Chondrocyte (in vitro differentiated cells): ENCODE results near the gene STAT5A. TPM values are rescaled to one million over a fixed set of nuclear protein-coding genes. Genes with fewer than 3 reads are reported as not detected.

Source experiments
- DNase-seq: peaks from one replicate; pipeline ENCODE4 v3.0.0; 2021; ENCODE audit warnings: mixed read lengths, low spot score
- H3K27ac Mint-ChIP-seq: one replicate; pipeline ENCODE4 v1.8.0; 2021; ENCODE audit warnings: mild to moderate bottlenecking, moderate library complexity, mixed read lengths; ENCODE audit not compliant: unreplicated experiment
- H3K27me3 Mint-ChIP-seq: 2 replicates; pipeline ENCODE4 v1.8.0; 2021; ENCODE audit warnings: low read depth, mixed read lengths
- H3K36me3 Mint-ChIP-seq: 2 replicates; pipeline ENCODE4 v1.8.0; 2021; ENCODE audit warnings: low read depth, mixed read lengths
- H3K4me1 Mint-ChIP-seq: 2 replicates; pipeline ENCODE4 v1.8.0; 2021; ENCODE audit warnings: low read depth, mild to moderate bottlenecking, mixed read lengths
- H3K4me3 Mint-ChIP-seq: one replicate; pipeline ENCODE4 v1.8.0; 2021; ENCODE audit warnings: mild to moderate bottlenecking, moderate library complexity, mixed read lengths; ENCODE audit not compliant: unreplicated experiment
- H3K9me3 Mint-ChIP-seq: 2 replicates; pipeline ENCODE4 v1.8.0; 2021; ENCODE audit warnings: low read depth, mixed read lengths
- total RNA-seq: library from RNA; stranded (reverse); gene quantifications from 3 replicates; pipeline ENCODE4 v1.2.1, GENCODE V29; 2021
- TF ChIP-seq, protein P1 (sequence below): fragments of 200-600 bp; sonication (generic); IDR thresholded peaks from 2 replicates; pipeline ENCODE4 v1.5.0; 2021; ENCODE audit warnings: antibody characterized with exemption, mild to moderate bottlenecking, moderate library complexity

Gene STAT5A
- total RNA-seq, 1 donor from 2014 or later: 14.3 TPM

DNA sequence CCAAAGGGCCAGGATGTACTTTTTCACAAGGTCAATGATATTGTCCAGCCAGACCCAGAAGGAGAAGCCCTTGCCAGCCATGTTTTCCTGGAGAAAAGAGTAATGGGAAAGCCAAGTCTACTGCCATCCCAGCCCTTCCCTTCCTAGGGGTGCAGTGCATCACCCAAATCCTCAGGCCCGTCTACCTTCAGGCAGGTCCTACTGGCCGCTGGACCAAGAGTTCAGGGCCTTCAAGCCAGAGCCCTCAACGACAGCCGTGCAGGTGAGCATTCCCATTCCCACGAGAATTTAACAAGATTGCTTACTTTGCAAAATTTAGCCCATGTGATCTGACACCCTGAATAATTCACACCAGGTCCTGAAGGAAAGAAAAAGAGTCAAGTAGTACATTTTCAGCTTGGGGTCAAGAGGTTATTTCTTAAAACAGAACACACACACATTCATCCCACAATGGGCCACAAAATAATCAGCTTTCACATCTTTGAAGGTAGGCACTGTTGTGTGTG, 35.0 kb downstream of the STAT5A start:
- peaks cover 43% of the 10 kb centered on the region for H3K36me3 Mint-ChIP-seq
- no peaks in the 10 kb centered on the region for H3K27me3 Mint-ChIP-seq
- no peaks in the 10 kb centered on the region for H3K9me3 Mint-ChIP-seq
- TF ChIP-seq, protein P1, sequence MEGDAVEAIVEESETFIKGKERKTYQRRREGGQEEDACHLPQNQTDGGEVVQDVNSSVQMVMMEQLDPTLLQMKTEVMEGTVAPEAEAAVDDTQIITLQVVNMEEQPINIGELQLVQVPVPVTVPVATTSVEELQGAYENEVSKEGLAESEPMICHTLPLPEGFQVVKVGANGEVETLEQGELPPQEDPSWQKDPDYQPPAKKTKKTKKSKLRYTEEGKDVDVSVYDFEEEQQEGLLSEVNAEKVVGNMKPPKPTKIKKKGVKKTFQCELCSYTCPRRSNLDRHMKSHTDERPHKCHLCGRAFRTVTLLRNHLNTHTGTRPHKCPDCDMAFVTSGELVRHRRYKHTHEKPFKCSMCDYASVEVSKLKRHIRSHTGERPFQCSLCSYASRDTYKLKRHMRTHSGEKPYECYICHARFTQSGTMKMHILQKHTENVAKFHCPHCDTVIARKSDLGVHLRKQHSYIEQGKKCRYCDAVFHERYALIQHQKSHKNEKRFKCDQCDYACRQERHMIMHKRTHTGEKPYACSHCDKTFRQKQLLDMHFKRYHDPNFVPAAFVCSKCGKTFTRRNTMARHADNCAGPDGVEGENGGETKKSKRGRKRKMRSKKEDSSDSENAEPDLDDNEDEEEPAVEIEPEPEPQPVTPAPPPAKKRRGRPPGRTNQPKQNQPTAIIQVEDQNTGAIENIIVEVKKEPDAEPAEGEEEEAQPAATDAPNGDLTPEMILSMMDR: no peak
- H3K4me1 Mint-ChIP-seq: peaks cover 27% of the 10 kb centered on the region
- no peak for DNase-seq
- no peak overlapping the region for H3K4me3 Mint-ChIP-seq
- peak overlapping the region; percentile 70 for H3K27ac Mint-ChIP-seq

DNA sequence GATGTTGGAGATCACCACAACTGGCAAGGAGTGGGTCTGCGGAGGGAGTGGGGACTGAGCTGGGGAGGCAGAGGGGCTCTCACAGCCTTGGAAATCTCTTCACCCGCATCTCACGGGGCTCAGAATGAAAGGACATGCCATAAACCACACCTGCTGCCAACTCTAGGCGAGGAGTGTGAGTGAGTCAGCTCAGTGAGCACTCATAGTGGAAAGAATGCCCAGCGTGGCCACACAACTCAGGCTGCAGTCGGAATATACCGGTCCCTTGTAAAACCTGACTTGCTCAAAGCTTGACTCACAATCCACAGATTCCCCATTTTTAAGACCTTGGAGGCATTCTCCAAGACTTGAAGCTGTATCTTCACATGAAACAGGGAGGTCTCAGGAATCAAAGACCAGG, 36.7 kb downstream of the STAT5A start:
- Mint-ChIP-seq H3K4me1 (peaks cover 40% of the 10 kb centered on the region), H3K36me3 (peaks cover 43% of the 10 kb centered on the region), H3K27me3 (no peaks in the 10 kb centered on the region), H3K9me3 (no peaks in the 10 kb centered on the region), H3K4me3 (no peak overlapping the region), H3K27ac (peak overlapping the region; percentile 88)
- no peak for DNase-seq
- TF ChIP-seq, protein P1: no peak

DNA sequence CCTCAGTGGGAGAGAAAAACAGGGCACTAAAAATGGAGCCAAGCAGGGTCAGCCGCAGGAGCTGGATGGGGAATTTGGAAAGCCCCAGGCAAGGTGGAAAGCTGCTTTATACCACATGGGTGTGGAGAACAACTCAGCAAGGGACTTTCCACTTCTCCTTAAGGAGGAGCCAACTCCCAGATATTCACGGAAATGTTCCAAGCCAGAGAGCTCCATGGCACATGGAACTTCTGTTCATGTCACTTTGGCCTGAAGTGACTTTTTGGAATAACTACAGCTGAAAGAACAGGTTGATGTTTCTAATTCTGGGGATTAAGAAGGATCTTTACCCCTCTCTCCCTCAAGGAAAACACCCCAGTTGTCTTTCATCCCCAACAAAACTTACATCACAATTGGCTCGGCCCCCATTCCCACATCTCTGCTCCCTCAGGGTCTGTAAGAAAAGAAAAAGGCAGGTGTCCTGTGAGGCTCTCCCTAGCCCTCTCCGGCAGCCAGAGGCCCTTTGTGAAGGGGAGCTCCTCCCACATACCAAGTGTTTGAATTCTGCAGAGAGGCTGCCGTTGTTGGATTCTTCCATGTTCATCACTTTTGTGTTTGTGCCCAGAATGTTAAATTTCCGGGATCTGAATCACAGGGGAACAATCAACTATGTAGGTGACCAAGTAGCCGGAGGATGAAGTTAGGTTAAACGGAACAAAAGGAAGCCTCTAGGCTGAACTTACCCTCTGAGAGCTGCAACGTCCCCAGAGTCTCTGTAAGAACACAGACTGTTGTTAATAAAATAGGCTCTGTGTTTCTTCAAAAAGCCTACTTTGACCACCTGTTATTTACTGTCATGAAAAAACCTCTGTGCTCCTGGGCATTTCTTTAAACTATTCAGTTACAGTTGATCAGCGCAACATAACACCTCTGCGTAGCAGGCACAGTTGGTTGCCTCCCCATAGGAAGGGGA, 41.0 kb downstream of the STAT5A start:
- Mint-ChIP-seq H3K4me3 (no peak overlapping the region), H3K36me3 (peaks cover 36% of the 10 kb centered on the region), H3K9me3 (no peaks in the 10 kb centered on the region), H3K27ac (peak overlapping the region; percentile 88), H3K27me3 (no peaks in the 10 kb centered on the region), H3K4me1 (peaks cover 25% of the 10 kb centered on the region)
- DNase-seq: no peak
- TF ChIP-seq, protein P1: peak; percentile 44

DNA sequence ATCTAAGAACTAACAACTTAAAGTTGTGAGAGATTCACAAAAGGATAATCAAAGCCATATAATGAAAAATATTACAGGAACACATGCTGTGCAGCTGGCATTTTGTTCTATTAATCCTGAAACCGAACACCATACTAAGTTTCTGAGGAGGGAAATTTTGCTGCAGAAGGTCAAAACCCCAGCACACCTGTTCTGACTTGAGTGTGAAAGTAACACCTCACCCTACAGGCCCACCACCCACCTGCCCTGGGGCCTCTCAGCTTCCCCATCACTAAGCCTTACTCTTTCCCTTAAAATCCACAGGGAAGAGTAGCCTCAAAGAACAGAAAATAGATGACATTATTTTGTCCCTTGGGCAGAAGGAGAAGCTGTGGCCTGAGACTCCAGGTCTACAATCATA, 44.8 kb downstream of the STAT5A start:
- no peaks in the 10 kb centered on the region for H3K27me3 Mint-ChIP-seq
- no peak for DNase-seq
- no peak overlapping the region for H3K4me3 Mint-ChIP-seq
- H3K27ac Mint-ChIP-seq: no peak overlapping the region
- peaks cover 32% of the 10 kb centered on the region for H3K36me3 Mint-ChIP-seq
- H3K4me1 Mint-ChIP-seq: peaks cover 29% of the 10 kb centered on the region
- H3K9me3 Mint-ChIP-seq: no peaks in the 10 kb centered on the region
- TF ChIP-seq, protein P1: no peak

DNA sequence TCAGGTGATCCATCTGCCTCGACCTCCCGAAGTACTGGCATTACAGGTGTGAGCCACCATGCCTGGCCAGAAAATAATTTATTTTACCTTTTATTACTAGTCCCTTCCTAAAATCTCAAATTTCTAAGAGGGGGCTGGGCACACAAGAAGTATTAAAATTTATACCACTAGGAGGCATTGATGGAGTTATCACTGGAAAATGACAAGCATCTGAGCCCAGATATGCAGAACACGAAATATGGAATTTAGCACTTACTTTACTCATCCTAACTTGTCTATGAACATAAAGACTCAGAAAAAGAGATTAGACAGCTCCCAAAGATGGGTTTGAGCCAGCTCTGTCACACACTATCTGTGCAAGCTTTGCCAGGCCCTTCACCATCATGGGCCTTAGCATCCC, 46.4 kb downstream of the STAT5A start:
- TF ChIP-seq, protein P1: peak; percentile 76
- Mint-ChIP-seq H3K4me3 (no peak overlapping the region), H3K27me3 (no peaks in the 10 kb centered on the region), H3K9me3 (no peaks in the 10 kb centered on the region), H3K4me1 (peaks cover 19% of the 10 kb centered on the region), H3K27ac (peak overlapping the region; percentile 54), H3K36me3 (peaks cover 30% of the 10 kb centered on the region)
- DNase-seq: no peak
